Ascending aorta (tissue), 2 donors: Measurements from ENCODE around the gene APPL2. TPM values are rescaled to one million over a fixed set of nuclear protein-coding genes. Genes with fewer than 3 reads are reported as not detected.
A peak's percentile ranks its signal among the peaks of the same experiment; 100 is the strongest.

ENCODE experiments used
- DNase-seq, 2 donors: peaks; one replicate each; pipeline ENCODE4 v3.0.0-alpha.2; 2019; ENCODE audit warnings: low spot score in 2 of 2
- H3K27ac ChIP-seq, 2 donors: fragments of 200-600 bp; sonication (generic); one replicate each; pipeline ENCODE4 v1.5.1; 2016 to 2017; ENCODE audit warnings: mild to moderate bottlenecking in 1 of 2
- H3K27me3 ChIP-seq: fragments of 200-600 bp; sonication (generic); one replicate; pipeline ENCODE4 v1.5.1; 2017
- H3K36me3 ChIP-seq, 2 donors: fragments of 200-600 bp; sonication (generic); one replicate each; pipeline ENCODE4 v1.5.1; 2016
- H3K4me1 ChIP-seq, 2 donors: fragments of 200-600 bp; sonication (generic); one replicate each; pipeline ENCODE4 v1.5.1; 2016 to 2017; ENCODE audit warnings: mild to moderate bottlenecking in 1 of 2
- H3K4me3 ChIP-seq, 2 donors: fragments of 200-600 bp; sonication (generic); one replicate each; pipeline ENCODE4 v1.5.1; 2016 to 2017; ENCODE audit warnings: mild to moderate bottlenecking in 1 of 2
- H3K9me3 ChIP-seq, 2 donors: fragments of 200-600 bp; sonication (generic); one replicate each; pipeline ENCODE4 v1.5.1; 2016
- intact Hi-C: fragments of 100-400 bp; cut with DNase I; formaldehyde crosslinking; loops from one replicate; pipeline ENCODE4 v1.15.1; 2023
- total RNA-seq: library from RNA; depleted of rRNA; stranded (reverse); fragments of >200 nt; gene quantifications from one replicate; pipeline ENCODE4 v1.1.0, GENCODE V29; 2016
- TF ChIP-seq, protein P1 (sequence below), 3 experiments: fragments of 200-600 bp in 2 of 3; fragments of 450-650 bp in 1 of 3; sonication (generic) in 2 of 3; IDR thresholded peaks; one replicate each; pipeline ENCODE4 v1.5.1; 2016 to 2019; ENCODE audit warnings: antibody characterized with exemption in 3 of 3, mild to moderate bottlenecking in 1 of 3, moderate library complexity in 1 of 3

APPL2 gene, protein sequence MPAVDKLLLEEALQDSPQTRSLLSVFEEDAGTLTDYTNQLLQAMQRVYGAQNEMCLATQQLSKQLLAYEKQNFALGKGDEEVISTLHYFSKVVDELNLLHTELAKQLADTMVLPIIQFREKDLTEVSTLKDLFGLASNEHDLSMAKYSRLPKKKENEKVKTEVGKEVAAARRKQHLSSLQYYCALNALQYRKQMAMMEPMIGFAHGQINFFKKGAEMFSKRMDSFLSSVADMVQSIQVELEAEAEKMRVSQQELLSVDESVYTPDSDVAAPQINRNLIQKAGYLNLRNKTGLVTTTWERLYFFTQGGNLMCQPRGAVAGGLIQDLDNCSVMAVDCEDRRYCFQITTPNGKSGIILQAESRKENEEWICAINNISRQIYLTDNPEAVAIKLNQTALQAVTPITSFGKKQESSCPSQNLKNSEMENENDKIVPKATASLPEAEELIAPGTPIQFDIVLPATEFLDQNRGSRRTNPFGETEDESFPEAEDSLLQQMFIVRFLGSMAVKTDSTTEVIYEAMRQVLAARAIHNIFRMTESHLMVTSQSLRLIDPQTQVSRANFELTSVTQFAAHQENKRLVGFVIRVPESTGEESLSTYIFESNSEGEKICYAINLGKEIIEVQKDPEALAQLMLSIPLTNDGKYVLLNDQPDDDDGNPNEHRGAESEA
- total RNA-seq = 4.6 TPM

DNA sequence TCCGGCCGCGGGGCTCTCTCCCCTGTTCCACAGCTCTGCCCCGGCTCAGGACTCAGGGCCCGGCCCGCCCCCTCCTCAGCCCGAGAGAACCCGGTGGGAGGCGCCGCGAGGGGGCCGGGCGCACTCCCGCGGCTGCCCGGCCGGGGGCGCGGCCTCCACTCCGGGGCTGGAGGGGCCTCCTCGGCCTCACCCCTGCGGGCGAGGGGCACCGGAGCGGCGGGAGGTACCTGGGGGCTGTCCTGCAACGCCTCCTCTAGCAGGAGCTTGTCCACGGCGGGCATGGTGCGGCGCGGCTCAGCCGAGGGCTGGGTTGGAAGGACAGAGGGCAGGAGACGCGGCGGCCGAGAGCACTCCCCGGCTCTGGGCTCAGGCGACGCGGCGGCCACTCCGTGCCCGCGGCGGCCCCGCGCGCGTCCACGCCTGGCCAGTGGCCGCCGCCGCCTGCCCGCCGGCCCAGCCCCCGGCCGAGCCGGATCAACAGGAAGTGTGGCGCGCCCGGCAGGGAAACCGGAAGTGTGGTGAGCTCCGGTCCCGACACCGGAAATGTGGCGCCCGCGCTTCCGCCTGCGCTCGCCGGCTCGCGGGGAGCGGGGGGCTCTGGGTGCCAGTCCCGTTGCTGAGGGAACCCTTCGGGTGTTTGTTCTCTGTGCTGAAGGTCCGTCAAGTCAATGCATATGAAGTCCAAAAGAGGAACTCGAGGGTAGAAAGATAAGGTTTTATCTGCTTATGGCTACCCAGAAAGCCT, at the start of gene APPL2:
APPL2 (minus strand) TSS at position 443 of the 745 bp plus-strand sequence; CDS start at position 281, 162 bp downstream.
- intact Hi-C loops = loop anchor here (2.0 kb wide), 3 partner anchors 19 to 147 kb away; partner anchors contain the start of gene C12orf75
- TF ChIP-seq, protein P1, sequence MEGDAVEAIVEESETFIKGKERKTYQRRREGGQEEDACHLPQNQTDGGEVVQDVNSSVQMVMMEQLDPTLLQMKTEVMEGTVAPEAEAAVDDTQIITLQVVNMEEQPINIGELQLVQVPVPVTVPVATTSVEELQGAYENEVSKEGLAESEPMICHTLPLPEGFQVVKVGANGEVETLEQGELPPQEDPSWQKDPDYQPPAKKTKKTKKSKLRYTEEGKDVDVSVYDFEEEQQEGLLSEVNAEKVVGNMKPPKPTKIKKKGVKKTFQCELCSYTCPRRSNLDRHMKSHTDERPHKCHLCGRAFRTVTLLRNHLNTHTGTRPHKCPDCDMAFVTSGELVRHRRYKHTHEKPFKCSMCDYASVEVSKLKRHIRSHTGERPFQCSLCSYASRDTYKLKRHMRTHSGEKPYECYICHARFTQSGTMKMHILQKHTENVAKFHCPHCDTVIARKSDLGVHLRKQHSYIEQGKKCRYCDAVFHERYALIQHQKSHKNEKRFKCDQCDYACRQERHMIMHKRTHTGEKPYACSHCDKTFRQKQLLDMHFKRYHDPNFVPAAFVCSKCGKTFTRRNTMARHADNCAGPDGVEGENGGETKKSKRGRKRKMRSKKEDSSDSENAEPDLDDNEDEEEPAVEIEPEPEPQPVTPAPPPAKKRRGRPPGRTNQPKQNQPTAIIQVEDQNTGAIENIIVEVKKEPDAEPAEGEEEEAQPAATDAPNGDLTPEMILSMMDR (IDR thresholded peaks at IDR 0.05) = peak; percentile 11 to 55 (median 44)
- peak within 1 kb of the TSS; percentile 66 to 92 for H3K4me3 ChIP-seq

DNA sequence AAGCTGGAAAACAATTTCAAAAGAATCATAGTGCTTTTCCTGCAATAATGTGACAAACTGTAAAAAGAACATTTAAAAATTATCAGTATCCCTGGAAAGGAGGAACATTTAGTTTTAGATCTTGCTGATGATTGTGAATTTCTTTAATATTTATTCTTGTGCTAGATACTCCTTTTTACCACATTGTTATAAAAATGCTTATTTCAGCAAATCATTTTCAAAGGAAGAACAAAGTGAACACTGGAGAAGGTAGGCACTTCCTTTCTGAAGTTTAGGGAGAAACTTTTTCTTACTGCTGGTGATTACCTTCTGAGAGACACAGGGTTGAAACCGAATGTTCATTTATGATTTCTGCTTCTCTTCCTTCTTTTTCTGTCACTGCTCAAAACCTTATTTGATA, 49.4 kb upstream of the APPL2 start:
- Histone ChIP-seq H3K27me3 (no peaks in the 10 kb centered on the region), H3K4me3 (no peak overlapping the region), H3K27ac (no peak overlapping the region), H3K4me1 (no peaks in the 10 kb centered on the region), H3K9me3 (no peaks in the 10 kb centered on the region), H3K36me3 (no peaks in the 10 kb centered on the region)
- TF ChIP-seq, protein P1 (IDR thresholded peaks at IDR 0.05) = no peak
- no peak for DNase-seq
- intact Hi-C loops = no loop called here

More for the DNA sequence above, at the start of gene APPL2:
- peaks cover 15 to 28% of the 10 kb centered on the region in 2 donors for H3K4me1 ChIP-seq
- peak within 1 kb of the TSS; percentile 82 to 95 for H3K27ac ChIP-seq
- DNase-seq = peak; percentile 51 to 94
- no peaks in the 10 kb centered on the region for H3K36me3 ChIP-seq
- H3K27me3 ChIP-seq = no peaks in the 10 kb centered on the region
- H3K9me3 ChIP-seq = no peaks in the 10 kb centered on the region

DNA sequence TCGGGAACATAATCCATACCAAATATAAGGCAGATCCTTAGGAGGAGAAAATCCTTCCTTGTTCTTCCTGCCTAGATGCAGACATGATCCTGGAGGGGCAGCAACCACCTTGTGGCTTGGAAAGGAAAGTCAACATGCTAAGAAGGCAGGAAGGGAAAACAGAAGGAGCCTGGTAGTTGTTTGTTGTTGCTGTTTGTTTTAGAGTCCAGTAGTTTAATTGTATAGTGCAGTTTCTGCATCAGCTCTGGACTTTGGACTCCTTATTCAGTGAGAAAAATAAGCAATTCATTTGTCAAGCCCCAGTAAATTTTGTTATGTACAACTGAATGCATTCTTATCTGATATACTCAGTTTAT, 45.7 kb upstream of the APPL2 start:
- H3K27ac ChIP-seq = no peak overlapping the region
- H3K9me3 ChIP-seq = no peaks in the 10 kb centered on the region
- no peaks in the 10 kb centered on the region for H3K4me1 ChIP-seq
- no peak for DNase-seq
- H3K4me3 ChIP-seq = no peak overlapping the region
- no peaks in the 10 kb centered on the region for H3K36me3 ChIP-seq
- intact Hi-C loops = no loop called here
- TF ChIP-seq, protein P1 (IDR thresholded peaks at IDR 0.05) = no peak
- no peaks in the 10 kb centered on the region for H3K27me3 ChIP-seq

DNA sequence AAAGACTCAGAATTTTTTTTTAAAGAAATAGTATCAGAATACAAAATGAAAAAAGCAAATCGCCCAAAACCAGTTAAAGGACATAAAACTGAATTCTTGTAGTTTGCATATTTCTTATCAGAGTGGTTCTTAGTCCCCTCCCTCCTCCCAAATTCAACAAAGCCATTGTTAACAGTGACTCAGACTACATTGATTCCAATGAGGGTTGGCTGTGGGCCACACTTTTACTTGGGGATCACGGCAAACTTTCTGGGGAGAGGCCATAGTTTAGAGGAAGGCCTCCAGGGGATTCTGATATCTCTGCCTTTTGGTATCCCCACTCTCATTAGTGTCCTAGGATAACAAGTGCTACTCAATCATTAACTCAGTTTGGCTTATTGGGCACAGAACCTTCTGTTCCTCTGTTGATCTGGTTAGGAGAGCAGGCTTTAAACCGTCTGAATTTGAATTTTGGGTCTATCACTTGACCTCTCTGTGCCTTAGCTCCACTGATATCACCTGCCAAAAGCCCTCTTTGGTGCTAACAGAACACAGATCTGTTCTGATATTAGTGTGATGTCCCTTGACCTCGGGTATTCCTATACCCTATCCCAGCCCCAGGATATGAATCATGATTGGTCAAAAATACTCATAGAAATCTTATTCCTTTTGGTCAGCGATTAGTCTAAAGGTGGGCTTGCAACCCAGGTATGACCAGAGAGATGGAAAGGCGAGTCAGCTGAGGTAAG, 45.2 kb upstream of the APPL2 start:
- no peak for DNase-seq
- no peak overlapping the region for H3K4me3 ChIP-seq
- TF ChIP-seq, protein P1 (IDR thresholded peaks at IDR 0.05) = no peak
- H3K9me3 ChIP-seq = no peaks in the 10 kb centered on the region
- H3K36me3 ChIP-seq = no peaks in the 10 kb centered on the region
- no peaks in the 10 kb centered on the region for H3K4me1 ChIP-seq
- H3K27me3 ChIP-seq = no peaks in the 10 kb centered on the region
- no peak overlapping the region for H3K27ac ChIP-seq
- intact Hi-C loops = no loop called here

DNA sequence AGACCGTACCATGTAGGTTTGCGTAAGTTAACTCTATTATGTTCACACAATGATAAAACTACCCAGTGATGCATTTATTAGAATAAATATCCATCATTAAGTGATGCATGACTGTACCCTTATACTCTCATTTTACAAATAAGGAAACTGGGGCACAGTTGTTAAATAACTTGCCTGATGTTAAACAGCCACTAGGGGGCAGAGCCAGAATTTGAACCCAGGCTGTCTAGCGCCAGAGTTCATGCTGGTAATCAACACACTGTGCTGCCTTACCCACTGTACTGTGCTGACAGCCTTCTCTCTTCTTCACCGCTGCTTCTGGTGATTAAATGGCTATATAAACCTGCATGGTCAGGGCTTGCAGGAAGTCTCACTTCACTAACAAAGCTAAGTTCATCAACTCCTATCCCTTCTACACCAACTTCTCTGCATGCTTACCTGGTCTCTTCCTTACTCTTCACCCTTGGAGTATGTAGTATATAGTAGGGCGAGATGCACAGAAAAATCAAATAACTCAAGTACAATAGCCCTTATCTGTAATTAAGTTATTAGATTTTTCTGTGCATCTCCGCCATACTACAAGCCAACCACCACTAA, 43.6 kb upstream of the APPL2 start:
- H3K4me1 ChIP-seq = no peaks in the 10 kb centered on the region
- H3K9me3 ChIP-seq = no peaks in the 10 kb centered on the region
- TF ChIP-seq, protein P1 (IDR thresholded peaks at IDR 0.05) = peak; percentile 46 to 59 (median 54)
- no peaks in the 10 kb centered on the region for H3K27me3 ChIP-seq
- no peak overlapping the region for H3K4me3 ChIP-seq
- no peak overlapping the region for H3K27ac ChIP-seq
- H3K36me3 ChIP-seq = no peaks in the 10 kb centered on the region
- DNase-seq = no peak
- intact Hi-C loops = loop anchor here (2.0 kb wide), 1 partner anchor 103 kb away; no protein-coding TSS in a partner anchor
